Activated T-cell treated with anti-CD3 and anti-CD28 coated beads, Interleukin-2, amount 50 U/mL, for 4 hours (primary cell): Measurements from ENCODE around the gene UPP2. TPM values are rescaled to one million over a fixed set of nuclear protein-coding genes. Genes with fewer than 3 reads are reported as not detected.
A peak's percentile ranks its signal among the peaks of the same experiment; 100 is the strongest.

ENCODE experiments used
- ATAC-seq, 2 donors: fragments of 200-7000 bp; cut with Tn5 transposase; one replicate each; pipeline ENCODE4 v1.10.0; 2021
- DNase-seq: peaks from one replicate; pipeline ENCODE4 v3.0.0-alpha.2; 2020
- H3K27me3 Mint-ChIP-seq: one replicate; pipeline ENCODE4 v1.8.0; 2021; ENCODE audit warnings: low read depth, mixed read lengths
- H3K36me3 Mint-ChIP-seq: one replicate; pipeline ENCODE4 v1.8.0; 2022; ENCODE audit warnings: mixed read lengths; ENCODE audit not compliant: insufficient read depth
- H3K4me1 Mint-ChIP-seq: one replicate; pipeline ENCODE4 v1.8.0; 2021; ENCODE audit warnings: low read depth, mixed read lengths
- H3K4me3 Mint-ChIP-seq: one replicate; pipeline ENCODE4 v1.8.0; 2021; ENCODE audit warnings: mild to moderate bottlenecking, moderate library complexity, mixed read lengths
- H3K9me3 Mint-ChIP-seq: one replicate; pipeline ENCODE4 v1.8.0; 2021; ENCODE audit warnings: mixed read lengths
- total RNA-seq, 3 donors: library from RNA; stranded (reverse); gene quantifications; one replicate each; pipeline ENCODE4 v1.2.1, GENCODE V29; 2021

UPP2 gene
- total RNA-seq, 3 donors from 2014 or later = not detected

- H3K9me3 Mint-ChIP-seq = no peaks in the 10 kb centered on the region
- no peak overlapping the region for H3K4me3 Mint-ChIP-seq
- no peaks in the 10 kb centered on the region for H3K36me3 Mint-ChIP-seq
- H3K4me1 Mint-ChIP-seq = no peaks in the 10 kb centered on the region
- no peak for ATAC-seq
- no peak for DNase-seq
- peaks cover 21% of the 10 kb centered on the region for H3K27me3 Mint-ChIP-seq
Observed at GRCh38 chr2:158140201-158140600, 38.5 kb downstream of the UPP2 start.

- no peak for DNase-seq
- peaks cover 8% of the 10 kb centered on the region for H3K9me3 Mint-ChIP-seq
- H3K4me3 Mint-ChIP-seq = no peak overlapping the region
- H3K4me1 Mint-ChIP-seq = no peaks in the 10 kb centered on the region
- H3K36me3 Mint-ChIP-seq = no peaks in the 10 kb centered on the region
- no peak for ATAC-seq
- H3K27me3 Mint-ChIP-seq = peaks cover 24% of the 10 kb centered on the region
Observed at GRCh38 chr2:158142165-158142564, 40.5 kb downstream of the UPP2 start.

GRCh38 chr2:158142568-158143332 lies 41.1 kb downstream of the UPP2 start:
- Mint-ChIP-seq H3K36me3 (no peaks in the 10 kb centered on the region), H3K27me3 (peaks cover 27% of the 10 kb centered on the region), H3K9me3 (peaks cover 8% of the 10 kb centered on the region), H3K4me3 (no peak overlapping the region), H3K4me1 (no peaks in the 10 kb centered on the region)
- DNase-seq = no peak
- ATAC-seq = no peak

GRCh38 chr2:158143703-158144360 lies 42.2 kb downstream of the UPP2 start:
- no peak overlapping the region for H3K4me3 Mint-ChIP-seq
- peaks cover 8% of the 10 kb centered on the region for H3K9me3 Mint-ChIP-seq
- peaks cover 27% of the 10 kb centered on the region for H3K27me3 Mint-ChIP-seq
- no peaks in the 10 kb centered on the region for H3K36me3 Mint-ChIP-seq
- ATAC-seq (no peak), DNase-seq (no peak)
- no peaks in the 10 kb centered on the region for H3K4me1 Mint-ChIP-seq

- Mint-ChIP-seq H3K9me3 (peaks cover 8% of the 10 kb centered on the region), H3K4me3 (no peak overlapping the region), H3K36me3 (no peaks in the 10 kb centered on the region), H3K4me1 (no peaks in the 10 kb centered on the region), H3K27me3 (peaks cover 26% of the 10 kb centered on the region)
- DNase-seq (no peak), ATAC-seq (no peak)
Observed at GRCh38 chr2:158144914-158145625, 43.4 kb downstream of the UPP2 start.

GRCh38 chr2:158153270-158154015 lies 51.8 kb downstream of the UPP2 start:
- Mint-ChIP-seq H3K27me3 (peaks cover 4% of the 10 kb centered on the region), H3K9me3 (no peaks in the 10 kb centered on the region), H3K36me3 (no peaks in the 10 kb centered on the region), H3K4me1 (no peaks in the 10 kb centered on the region), H3K4me3 (no peak overlapping the region)
- ATAC-seq = no peak
- no peak for DNase-seq

- Mint-ChIP-seq H3K4me1 (no peaks in the 10 kb centered on the region), H3K27me3 (peaks cover 10% of the 10 kb centered on the region), H3K9me3 (no peaks in the 10 kb centered on the region), H3K36me3 (no peaks in the 10 kb centered on the region), H3K4me3 (no peak overlapping the region)
- DNase-seq = no peak
- ATAC-seq = no peak
Observed at GRCh38 chr2:158154596-158154995, 52.9 kb downstream of the UPP2 start.

GRCh38 chr2:158172719-158173118 lies 71.0 kb downstream of the UPP2 start:
- no peaks in the 10 kb centered on the region for H3K36me3 Mint-ChIP-seq
- ATAC-seq (no peak), DNase-seq (no peak)
- H3K4me1 Mint-ChIP-seq = no peaks in the 10 kb centered on the region
- H3K4me3 Mint-ChIP-seq = no peak overlapping the region
- H3K27me3 Mint-ChIP-seq = peaks cover 5% of the 10 kb centered on the region
- H3K9me3 Mint-ChIP-seq = no peaks in the 10 kb centered on the region

- no peak for ATAC-seq
- Mint-ChIP-seq H3K4me3 (no peak overlapping the region), H3K27me3 (peaks cover 7% of the 10 kb centered on the region), H3K9me3 (no peaks in the 10 kb centered on the region), H3K4me1 (no peaks in the 10 kb centered on the region), H3K36me3 (no peaks in the 10 kb centered on the region)
- no peak for DNase-seq
Observed at GRCh38 chr2:158174495-158174894, 72.8 kb downstream of the UPP2 start.

GRCh38 chr2:158174956-158175355 lies 73.3 kb downstream of the UPP2 start:
- Mint-ChIP-seq H3K4me1 (no peaks in the 10 kb centered on the region), H3K4me3 (no peak overlapping the region), H3K36me3 (no peaks in the 10 kb centered on the region), H3K27me3 (peaks cover 9% of the 10 kb centered on the region), H3K9me3 (no peaks in the 10 kb centered on the region)
- DNase-seq (no peak), ATAC-seq (no peak)

GRCh38 chr2:158178646-158179045 lies 77.0 kb downstream of the UPP2 start:
- H3K4me1 Mint-ChIP-seq = no peaks in the 10 kb centered on the region
- H3K27me3 Mint-ChIP-seq = peaks cover 24% of the 10 kb centered on the region
- no peak overlapping the region for H3K4me3 Mint-ChIP-seq
- H3K9me3 Mint-ChIP-seq = no peaks in the 10 kb centered on the region
- DNase-seq (no peak), ATAC-seq (no peak)
- H3K36me3 Mint-ChIP-seq = no peaks in the 10 kb centered on the region

- H3K9me3 Mint-ChIP-seq = no peaks in the 10 kb centered on the region
- H3K36me3 Mint-ChIP-seq = no peaks in the 10 kb centered on the region
- DNase-seq (no peak), ATAC-seq (peak in 1 of 2 donors; percentile 48)
- peaks cover 24% of the 10 kb centered on the region for H3K27me3 Mint-ChIP-seq
- no peak overlapping the region for H3K4me3 Mint-ChIP-seq
- H3K4me1 Mint-ChIP-seq = no peaks in the 10 kb centered on the region
Observed at GRCh38 chr2:158179660-158180059, 78.0 kb downstream of the UPP2 start.

- no peaks in the 10 kb centered on the region for H3K36me3 Mint-ChIP-seq
- ATAC-seq (no peak), DNase-seq (no peak)
- H3K27me3 Mint-ChIP-seq = peaks cover 24% of the 10 kb centered on the region
- H3K4me1 Mint-ChIP-seq = no peaks in the 10 kb centered on the region
- no peaks in the 10 kb centered on the region for H3K9me3 Mint-ChIP-seq
- no peak overlapping the region for H3K4me3 Mint-ChIP-seq
Observed at GRCh38 chr2:158181171-158181570, 79.5 kb downstream of the UPP2 start.

- ATAC-seq = no peak
- no peaks in the 10 kb centered on the region for H3K36me3 Mint-ChIP-seq
- H3K9me3 Mint-ChIP-seq = no peaks in the 10 kb centered on the region
Observed at GRCh38 chr2:158182676-158183295, 81.1 kb downstream of the UPP2 start.

More at GRCh38 chr2:158182676-158183295, 81.1 kb downstream of the UPP2 start:
- no peak for DNase-seq
- Mint-ChIP-seq H3K27me3 (peaks cover 24% of the 10 kb centered on the region), H3K4me1 (no peaks in the 10 kb centered on the region), H3K4me3 (no peak overlapping the region)
